Measurements from ENCODE around the gene LGR4. TPM values are rescaled to one million over a fixed set of nuclear protein-coding genes. Genes with fewer than 3 reads are reported as not detected.
"Not testable (repeated sequence)": the region's sequence is repeated elsewhere in the genome, so short reads cannot be mapped to it uniquely, and the experiment has no call there.

Gene LGR4
- total and polyA plus RNA-seq, 11 donors, result 7.4 to 39.1 (median 28.3) TPM

GRCh38 chr11:27339941-27340340 lies 132.6 kb downstream of the LGR4 start:
- H3K27ac ChIP-seq, result peak overlapping the region in 1 of 12 donors; percentile 1
- peak in 1 of 5 donors; percentile 18 for DNase-seq
- H3K27me3 ChIP-seq, result no peaks in the 10 kb centered on the region
- 48 to 54% (median 53%) methylated on average over 3 of the region's 3 CpGs for WGBS, 4 donors
- intact Hi-C loops (cut with DNase I), result loop anchor here in 1 of 10 donors (5.0 kb wide), 1 partner anchor 52 kb away; no protein-coding TSS in a partner anchor
- H3K36me3 ChIP-seq, result no peaks in the 10 kb centered on the region
- H3K4me3 ChIP-seq, result no peak overlapping the region
- ATAC-seq, result peak; percentile 85 to 99 (median 96)
- H3K4me1 ChIP-seq, result peaks cover 0 to 8% (median 0%) of the 10 kb centered on the region in 12 donors
- H3K9me3 ChIP-seq, result no peaks in the 10 kb centered on the region
- no peak for TF ChIP-seq POLR2A (IDR thresholded peaks at IDR 0.05)
- TF ChIP-seq, protein P1, sequence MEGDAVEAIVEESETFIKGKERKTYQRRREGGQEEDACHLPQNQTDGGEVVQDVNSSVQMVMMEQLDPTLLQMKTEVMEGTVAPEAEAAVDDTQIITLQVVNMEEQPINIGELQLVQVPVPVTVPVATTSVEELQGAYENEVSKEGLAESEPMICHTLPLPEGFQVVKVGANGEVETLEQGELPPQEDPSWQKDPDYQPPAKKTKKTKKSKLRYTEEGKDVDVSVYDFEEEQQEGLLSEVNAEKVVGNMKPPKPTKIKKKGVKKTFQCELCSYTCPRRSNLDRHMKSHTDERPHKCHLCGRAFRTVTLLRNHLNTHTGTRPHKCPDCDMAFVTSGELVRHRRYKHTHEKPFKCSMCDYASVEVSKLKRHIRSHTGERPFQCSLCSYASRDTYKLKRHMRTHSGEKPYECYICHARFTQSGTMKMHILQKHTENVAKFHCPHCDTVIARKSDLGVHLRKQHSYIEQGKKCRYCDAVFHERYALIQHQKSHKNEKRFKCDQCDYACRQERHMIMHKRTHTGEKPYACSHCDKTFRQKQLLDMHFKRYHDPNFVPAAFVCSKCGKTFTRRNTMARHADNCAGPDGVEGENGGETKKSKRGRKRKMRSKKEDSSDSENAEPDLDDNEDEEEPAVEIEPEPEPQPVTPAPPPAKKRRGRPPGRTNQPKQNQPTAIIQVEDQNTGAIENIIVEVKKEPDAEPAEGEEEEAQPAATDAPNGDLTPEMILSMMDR (IDR thresholded peaks at IDR 0.05), result no peak

DNA sequence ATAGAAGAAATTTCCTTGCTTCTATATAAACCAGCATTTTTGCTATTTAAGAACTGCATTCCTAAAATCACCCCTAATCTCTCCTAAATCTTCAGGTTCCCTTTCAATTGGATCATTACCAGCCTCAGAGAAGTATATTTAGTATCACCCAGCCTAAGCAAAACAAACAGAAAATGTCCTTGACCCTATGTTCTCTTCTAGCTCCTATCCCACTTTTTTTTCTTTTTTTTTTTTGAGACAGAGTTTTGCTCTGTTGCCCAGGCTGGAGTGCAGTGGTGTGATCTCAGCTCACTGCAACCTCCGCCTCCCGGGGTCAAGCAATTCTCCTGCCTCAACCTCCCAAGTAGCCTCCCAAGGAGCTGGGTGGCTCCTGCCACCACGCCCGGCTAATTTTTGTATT lies 137.8 kb downstream of the LGR4 start:
- H3K9me3 ChIP-seq; H3K4me3 ChIP-seq; DNase-seq; H3K27me3 ChIP-seq; ATAC-seq; H3K36me3 ChIP-seq; H3K4me1 ChIP-seq; intact Hi-C loops (cut with DNase I); H3K27ac ChIP-seq: not testable (repeated sequence)
- WGBS, 4 donors, result 96 to 99% (median 99%) methylated on average over 4 of the region's 4 CpGs

DNA sequence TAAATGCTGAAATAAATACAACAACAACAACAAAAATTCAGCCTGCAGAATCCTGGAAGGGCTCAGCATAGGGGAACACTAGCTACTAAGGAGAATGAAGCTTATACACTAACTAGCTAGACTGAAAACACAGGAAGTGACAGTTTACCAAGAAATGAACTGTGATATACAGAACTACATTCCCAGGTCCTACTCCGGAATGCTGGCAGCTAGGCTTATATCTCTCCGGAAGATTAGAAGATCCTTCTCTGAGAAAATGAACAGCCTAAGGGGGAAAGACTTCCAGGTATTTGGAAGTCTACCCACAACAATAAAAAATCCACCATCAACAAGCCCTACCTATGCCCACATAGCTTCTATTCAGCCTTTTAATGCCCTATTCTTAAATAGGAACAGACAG lies 140.6 kb downstream of the LGR4 start:
- no peaks in the 10 kb centered on the region for H3K4me1 ChIP-seq
- WGBS, 4 donors, result 50 to 56% (median 52%) methylated on average over 2 of the region's 2 CpGs
- no peak overlapping the region for H3K4me3 ChIP-seq
- DNase-seq, result no peak
- ATAC-seq, result no peak
- no peak overlapping the region for H3K27ac ChIP-seq
- H3K9me3 ChIP-seq, result peaks cover 0 to 3% (median 0%) of the 10 kb centered on the region in 12 donors
- intact Hi-C loops (cut with DNase I), result no loop called here
- TF ChIP-seq, protein P1 (IDR thresholded peaks at IDR 0.05), result no peak
- no peak for TF ChIP-seq POLR2A (IDR thresholded peaks at IDR 0.05)
- H3K36me3 ChIP-seq, result no peaks in the 10 kb centered on the region
- no peaks in the 10 kb centered on the region for H3K27me3 ChIP-seq

- H3K4me1 ChIP-seq, result no peaks in the 10 kb centered on the region
- DNase-seq (no peak), ATAC-seq (no peak)
- H3K9me3 ChIP-seq, result peaks cover 0 to 10% (median 0%) of the 10 kb centered on the region in 12 donors
- intact Hi-C loops (cut with DNase I), result no loop called here
- H3K4me3 ChIP-seq, result no peak overlapping the region
- no peak overlapping the region for H3K27ac ChIP-seq
- no peaks in the 10 kb centered on the region for H3K27me3 ChIP-seq
- TF ChIP-seq, protein P1 (IDR thresholded peaks at IDR 0.05), result no peak
- TF ChIP-seq POLR2A (IDR thresholded peaks at IDR 0.05), result no peak
- H3K36me3 ChIP-seq, result no peaks in the 10 kb centered on the region
- 96 to 100% (median 99%) methylated on average over 1 of the region's 1 CpG for WGBS, 4 donors
Measured at GRCh38 chr11:27330633-27331270, 141.8 kb downstream of the LGR4 start.

All from heart left ventricle (tissue), 16 donors.